Measurements from ENCODE around the gene ITGB6.

GRCh38 chr2:160229591-160229990 is 29.5 kb upstream of the ITGB6 start:
- TF ChIP-seq, protein P1, sequence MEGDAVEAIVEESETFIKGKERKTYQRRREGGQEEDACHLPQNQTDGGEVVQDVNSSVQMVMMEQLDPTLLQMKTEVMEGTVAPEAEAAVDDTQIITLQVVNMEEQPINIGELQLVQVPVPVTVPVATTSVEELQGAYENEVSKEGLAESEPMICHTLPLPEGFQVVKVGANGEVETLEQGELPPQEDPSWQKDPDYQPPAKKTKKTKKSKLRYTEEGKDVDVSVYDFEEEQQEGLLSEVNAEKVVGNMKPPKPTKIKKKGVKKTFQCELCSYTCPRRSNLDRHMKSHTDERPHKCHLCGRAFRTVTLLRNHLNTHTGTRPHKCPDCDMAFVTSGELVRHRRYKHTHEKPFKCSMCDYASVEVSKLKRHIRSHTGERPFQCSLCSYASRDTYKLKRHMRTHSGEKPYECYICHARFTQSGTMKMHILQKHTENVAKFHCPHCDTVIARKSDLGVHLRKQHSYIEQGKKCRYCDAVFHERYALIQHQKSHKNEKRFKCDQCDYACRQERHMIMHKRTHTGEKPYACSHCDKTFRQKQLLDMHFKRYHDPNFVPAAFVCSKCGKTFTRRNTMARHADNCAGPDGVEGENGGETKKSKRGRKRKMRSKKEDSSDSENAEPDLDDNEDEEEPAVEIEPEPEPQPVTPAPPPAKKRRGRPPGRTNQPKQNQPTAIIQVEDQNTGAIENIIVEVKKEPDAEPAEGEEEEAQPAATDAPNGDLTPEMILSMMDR (conservative IDR thresholded peaks at IDR 0.05; ENCODE audit: low read depth, low read length), result no peak
- TF ChIP-seq EZH2 (IDR thresholded peaks at IDR 0.05; ENCODE audit: low read length, unreplicated experiment) (no peak), EZH2phosphoT487 (IDR thresholded peaks at IDR 0.05; ENCODE audit: borderline replicate concordance, low read length) (no peak)
